HG02610 (cell line): ENCODE results near the gene ABTB2.
A peak's percentile ranks its signal among the peaks of the same experiment; 100 is the strongest.

Experiments used
- ATAC-seq: cut with Tn5 transposase; IDR thresholded peaks from one replicate; pipeline ENCODE4 v1.9.1; 2021; ENCODE audit warnings: mild to moderate bottlenecking, moderate library complexity; ENCODE audit not compliant: unreplicated experiment

The ABTB2 gene

GRCh38 chr11:34243600-34244464 lies 114.0 kb downstream of the ABTB2 start:
- ATAC-seq, result peak; percentile 54

GRCh38 chr11:34242037-34242625 lies 115.7 kb downstream of the ABTB2 start:
- ATAC-seq, result peak; percentile 39

- no peak for ATAC-seq
Measured at GRCh38 chr11:34240150-34240494, 117.7 kb downstream of the ABTB2 start.

GRCh38 chr11:34239465-34240149 lies 118.2 kb downstream of the ABTB2 start:
- ATAC-seq, result no peak

GRCh38 chr11:34238966-34239365 lies 118.8 kb downstream of the ABTB2 start:
- ATAC-seq, result no peak

GRCh38 chr11:34238533-34238932 lies 119.3 kb downstream of the ABTB2 start:
- no peak for ATAC-seq

GRCh38 chr11:34236572-34236971 lies 121.2 kb downstream of the ABTB2 start:
- ATAC-seq, result no peak

- no peak for ATAC-seq
Measured at GRCh38 chr11:34235591-34236071, 122.2 kb downstream of the ABTB2 start.

- peak; percentile 49 for ATAC-seq
Measured at GRCh38 chr11:34235189-34235588, 122.6 kb downstream of the ABTB2 start.

- ATAC-seq, result peak; percentile 71
Measured at GRCh38 chr11:34234086-34234740, 123.6 kb downstream of the ABTB2 start.

GRCh38 chr11:34233215-34233614 lies 124.6 kb downstream of the ABTB2 start:
- no peak for ATAC-seq

GRCh38 chr11:34232807-34233206 lies 125.0 kb downstream of the ABTB2 start:
- ATAC-seq, result no peak

- ATAC-seq, result no peak
Measured at GRCh38 chr11:34226210-34226609, 131.6 kb downstream of the ABTB2 start.

GRCh38 chr11:34225091-34225490 lies 132.7 kb downstream of the ABTB2 start:
- ATAC-seq, result no peak

GRCh38 chr11:34224434-34224966 lies 133.3 kb downstream of the ABTB2 start:
- ATAC-seq, result no peak

- no peak for ATAC-seq
Measured at GRCh38 chr11:34223907-34224306, 133.9 kb downstream of the ABTB2 start.

GRCh38 chr11:34223021-34223813 lies 134.6 kb downstream of the ABTB2 start:
- ATAC-seq, result no peak

- no peak for ATAC-seq
Measured at GRCh38 chr11:34222030-34222429, 135.8 kb downstream of the ABTB2 start.

- ATAC-seq, result no peak
Measured at GRCh38 chr11:34219941-34220370, 137.9 kb downstream of the ABTB2 start.

GRCh38 chr11:34219279-34219678 lies 138.5 kb downstream of the ABTB2 start:
- ATAC-seq, result no peak
